Superior temporal gyrus (tissue), 1 donor: ENCODE data around the gene AZGP1.
A peak's percentile ranks its signal among the peaks of the same experiment; 100 is the strongest.
"Not testable (repeated sequence)": the region's sequence is repeated elsewhere in the genome, so short reads cannot be mapped to it uniquely, and the experiment has no call there.

Experiments
- DNase-seq: peaks from one replicate; pipeline ENCODE4 v3.0.0-alpha.2; 2016; ENCODE audit errors: extremely low spot score

The AZGP1 gene

DNA sequence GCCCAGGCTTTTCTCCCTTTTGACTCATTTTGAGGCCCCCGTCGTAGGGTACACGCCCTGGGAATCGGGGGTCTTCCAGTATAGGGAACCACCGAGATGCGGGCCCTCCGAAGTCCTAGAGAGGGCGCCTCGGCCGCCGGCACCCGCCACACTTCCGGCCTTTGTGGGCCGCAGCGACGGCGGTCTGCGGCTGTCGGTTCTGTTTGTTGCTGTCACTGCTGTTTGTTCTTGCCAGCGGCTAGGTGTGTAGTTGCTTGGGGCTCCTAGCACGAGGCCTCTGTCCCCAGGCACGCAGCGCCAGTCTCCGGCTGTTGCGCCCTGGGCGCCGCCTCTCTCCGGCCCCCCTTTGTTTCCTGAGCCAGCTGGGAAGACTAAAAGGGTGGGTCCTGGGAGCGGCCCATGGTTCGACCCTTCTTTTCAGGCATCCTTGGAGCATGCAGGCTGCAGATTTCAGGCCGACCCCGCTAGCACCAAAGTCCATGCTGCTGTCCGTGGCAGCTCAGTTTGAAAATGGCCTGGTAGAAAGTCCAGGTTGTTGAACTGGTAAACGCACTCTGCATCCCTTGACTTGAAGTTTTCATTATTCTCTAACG, 21.8 kb upstream of the AZGP1 start:
- peak; percentile 40 for DNase-seq

DNA sequence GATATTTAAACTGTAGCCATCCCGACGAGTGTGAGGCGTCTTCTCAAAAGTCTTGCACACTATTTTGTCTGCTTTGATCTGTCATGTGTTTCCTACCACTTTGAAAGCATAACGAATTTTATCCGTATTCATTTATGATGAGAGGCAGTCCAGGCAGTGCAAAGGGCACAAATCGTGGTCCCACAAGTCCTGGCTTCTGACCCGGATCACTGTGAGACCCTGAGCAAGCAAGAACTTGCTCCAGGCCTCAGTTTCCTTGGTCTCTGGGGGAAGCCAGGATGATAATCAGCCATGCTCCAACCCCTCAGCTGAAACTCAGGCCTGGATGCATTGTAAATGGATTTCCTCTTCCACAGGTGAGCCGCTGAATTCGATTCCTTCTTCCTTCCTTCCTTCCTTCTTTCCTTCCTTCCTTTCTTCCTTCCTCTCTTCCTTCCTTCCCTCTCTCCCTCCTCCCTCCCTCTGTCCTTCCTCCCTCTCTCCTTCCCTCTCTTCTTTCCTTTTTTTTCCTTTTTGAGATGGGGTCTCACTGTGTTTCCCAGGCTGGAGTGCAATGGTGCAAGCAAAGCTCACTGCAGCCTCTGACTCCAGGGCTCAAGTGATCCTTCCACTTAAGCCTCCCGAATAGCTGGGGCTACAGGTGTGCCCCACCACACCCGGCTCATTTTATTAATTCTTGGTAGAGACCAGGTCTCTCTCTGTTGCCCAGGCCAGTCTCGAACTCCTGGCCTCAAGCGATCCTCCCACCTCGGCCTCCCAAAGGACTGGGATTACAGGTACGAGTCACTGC, 21.1 kb upstream of the AZGP1 start:
- DNase-seq: no peak

DNA sequence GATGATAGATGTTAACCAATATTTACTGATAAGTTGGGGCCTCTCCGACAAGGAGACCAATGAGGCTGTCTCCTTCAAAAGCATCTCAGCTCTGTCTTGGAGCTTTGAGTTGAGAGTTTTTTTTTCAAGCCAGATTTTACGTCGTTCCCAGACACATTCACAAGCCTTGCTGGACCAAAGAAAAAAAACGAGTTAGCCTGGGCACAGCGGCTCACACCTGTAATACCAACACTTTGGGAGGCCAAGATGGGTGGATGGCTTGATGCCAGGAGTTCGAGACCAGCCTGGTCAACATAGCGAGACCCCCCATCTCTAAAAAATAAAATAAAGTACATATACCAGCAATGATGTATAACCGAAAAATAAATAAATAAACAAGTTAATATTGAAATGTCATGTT, 19.0 kb upstream of the AZGP1 start:
- DNase-seq: no peak

- DNase-seq: no peak
These were observed 16.7 kb upstream of the AZGP1 start for GRCh38 chr7:99992330-99993038.

DNA sequence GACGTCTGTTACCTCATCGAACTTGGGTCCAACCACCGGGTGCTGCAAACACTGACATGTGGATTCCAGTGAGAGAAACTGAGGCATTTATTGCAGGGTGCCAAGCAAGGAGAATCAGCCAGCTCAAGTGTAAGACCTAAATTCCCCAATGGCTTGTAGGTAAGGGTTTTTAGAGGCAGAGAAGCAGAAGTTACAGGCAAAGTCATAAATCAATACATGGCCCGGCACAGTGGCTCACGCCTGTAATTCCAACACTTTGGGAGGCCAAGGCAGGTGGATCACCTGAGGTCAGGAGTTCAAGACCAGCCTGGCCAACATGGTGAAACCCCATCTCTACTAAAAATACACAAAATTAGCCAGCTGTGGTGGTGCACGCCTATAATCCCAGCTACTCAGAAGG, 15.7 kb upstream of the AZGP1 start:
- DNase-seq: not testable (repeated sequence)

- DNase-seq: no peak
These were observed 14.6 kb upstream of the AZGP1 start for GRCh38 chr7:99990460-99990852.

- DNase-seq: no peak
These were observed 12.0 kb upstream of the AZGP1 start for GRCh38 chr7:99987846-99988245.

- not testable (repeated sequence) for DNase-seq
These were observed 11.5 kb upstream of the AZGP1 start for GRCh38 chr7:99987306-99987705.

- DNase-seq: no peak
These were observed 8.8 kb upstream of the AZGP1 start for GRCh38 chr7:99984593-99984992.

- DNase-seq: not testable (repeated sequence)
These were observed 5.2 kb upstream of the AZGP1 start for GRCh38 chr7:99981066-99981465.

DNA sequence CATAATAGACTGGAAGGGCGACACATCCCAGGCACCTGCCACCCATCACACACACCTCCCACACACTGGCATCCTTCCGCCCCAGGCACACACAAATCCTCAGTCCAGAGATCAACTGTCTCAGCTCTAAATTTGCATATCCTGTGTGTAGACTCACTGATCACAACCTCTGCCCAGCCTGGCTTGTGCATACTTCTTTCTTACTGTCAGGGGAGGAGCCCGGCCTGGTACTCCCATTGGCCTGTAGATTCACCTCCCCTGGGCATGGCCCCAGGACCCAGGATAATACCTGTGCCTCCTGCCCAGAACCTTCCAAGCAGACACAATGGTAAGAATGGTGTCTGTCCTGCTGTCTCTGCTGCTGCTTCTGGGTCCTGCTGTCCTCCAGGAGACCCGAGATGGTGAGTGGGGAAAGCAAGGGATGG, 4.6 kb upstream of the AZGP1 start:
- not testable (repeated sequence) for DNase-seq

GRCh38 chr7:99979814-99980225, 4.0 kb upstream of the AZGP1 start:
- DNase-seq: peak; percentile 67

- no peak for DNase-seq
These were observed 795 bp upstream of the AZGP1 start for GRCh38 chr7:99976626-99977025.

DNA sequence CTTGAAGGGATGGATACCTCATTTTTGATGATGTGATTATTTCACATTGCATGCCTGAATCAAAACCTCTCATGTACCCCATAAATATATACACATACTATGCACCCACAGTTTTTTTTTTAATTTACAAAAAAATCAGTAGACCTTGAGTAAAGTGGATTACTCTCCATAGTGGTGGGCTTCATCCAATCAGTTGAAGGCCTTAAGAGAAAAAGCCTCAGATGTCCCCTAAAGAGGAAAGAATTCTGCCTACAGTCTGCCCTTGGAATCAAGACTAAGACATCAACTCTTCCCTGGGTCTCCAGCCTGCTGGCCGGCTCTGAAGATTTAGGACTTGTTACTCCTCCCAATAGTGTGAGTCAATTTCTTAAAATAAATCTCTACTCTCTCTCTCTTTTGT, 1.1 kb downstream of the AZGP1 start:
- DNase-seq: peak; percentile 8

GRCh38 chr7:99973817-99974216, 2.0 kb downstream of the AZGP1 start:
- not testable (repeated sequence) for DNase-seq

- no peak for DNase-seq
These were observed 4.6 kb downstream of the AZGP1 start for GRCh38 chr7:99971242-99971641.

DNA sequence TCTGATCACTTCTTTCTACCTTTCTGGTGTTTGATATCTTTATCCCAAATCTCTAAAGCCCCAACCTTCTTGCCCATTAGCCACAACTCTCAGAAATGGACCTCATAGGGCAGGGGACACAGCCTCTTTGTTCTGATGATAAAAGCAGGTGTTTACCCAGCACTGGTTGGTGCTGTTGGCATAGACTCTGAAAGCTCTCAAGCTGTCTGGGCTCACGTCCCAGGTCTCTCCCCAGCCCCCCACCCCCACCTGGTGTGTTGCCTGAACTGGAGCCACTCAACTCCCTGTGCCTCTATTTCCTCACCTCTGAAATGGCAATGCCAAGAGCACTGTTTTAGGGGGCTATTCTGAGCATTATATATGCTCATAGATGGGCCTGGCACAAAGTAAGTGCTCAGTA, 6.0 kb downstream of the AZGP1 start:
- DNase-seq: not testable (repeated sequence)

GRCh38 chr7:99969298-99969697, 6.5 kb downstream of the AZGP1 start:
- no peak for DNase-seq

DNA sequence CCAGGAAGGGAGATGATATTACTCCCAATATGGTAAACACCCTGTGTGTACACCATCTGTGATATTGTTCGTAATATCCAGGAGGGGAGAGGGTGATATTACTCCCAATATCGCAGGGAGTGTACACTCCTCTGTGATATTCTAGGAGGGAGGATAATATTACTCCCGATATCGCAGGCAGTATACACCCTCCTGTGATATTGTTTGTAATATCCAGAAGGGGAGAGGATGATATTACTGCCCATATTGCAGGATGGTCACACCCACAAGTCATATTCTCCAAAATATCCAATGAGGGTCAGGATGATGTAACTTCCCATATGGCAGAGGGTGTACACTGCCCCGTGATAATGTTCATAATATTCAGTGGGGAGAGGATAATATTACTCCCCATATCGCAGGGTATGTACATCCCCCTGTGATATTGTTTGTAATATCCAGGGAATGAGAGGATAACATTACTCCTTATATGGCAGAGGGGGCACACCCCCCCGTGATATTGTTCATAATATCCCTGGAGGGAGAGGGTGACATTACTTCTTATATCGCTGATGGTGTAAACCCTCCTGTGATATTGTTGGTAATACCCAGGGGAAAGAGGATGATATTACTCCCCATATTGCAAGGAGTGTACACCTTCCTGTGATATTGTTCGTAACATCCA, 17.1 kb downstream of the AZGP1 start:
- no peak for DNase-seq

DNA sequence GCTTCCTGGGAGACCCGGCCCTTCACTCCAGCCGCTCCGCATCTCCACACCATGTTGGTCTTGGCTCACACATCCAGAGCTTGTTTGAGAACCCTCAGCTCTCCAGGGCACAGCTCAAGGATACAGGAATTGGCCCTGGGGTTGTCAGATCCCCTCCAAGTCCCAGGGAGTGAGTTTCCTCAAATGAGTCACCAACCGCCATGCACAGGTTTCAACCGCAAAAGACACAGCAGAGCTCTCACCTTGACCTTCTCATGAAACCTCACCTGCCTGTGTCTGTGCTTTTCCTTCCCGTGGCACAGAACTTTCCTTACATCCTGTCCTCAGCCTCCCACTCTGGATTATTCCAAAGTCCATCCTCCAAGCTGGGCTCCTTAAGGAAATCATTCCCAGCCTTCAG, 20.6 kb downstream of the AZGP1 start:
- no peak for DNase-seq

- not testable (repeated sequence) for DNase-seq
These were observed 21.2 kb downstream of the AZGP1 start for GRCh38 chr7:99954643-99955042.

DNA sequence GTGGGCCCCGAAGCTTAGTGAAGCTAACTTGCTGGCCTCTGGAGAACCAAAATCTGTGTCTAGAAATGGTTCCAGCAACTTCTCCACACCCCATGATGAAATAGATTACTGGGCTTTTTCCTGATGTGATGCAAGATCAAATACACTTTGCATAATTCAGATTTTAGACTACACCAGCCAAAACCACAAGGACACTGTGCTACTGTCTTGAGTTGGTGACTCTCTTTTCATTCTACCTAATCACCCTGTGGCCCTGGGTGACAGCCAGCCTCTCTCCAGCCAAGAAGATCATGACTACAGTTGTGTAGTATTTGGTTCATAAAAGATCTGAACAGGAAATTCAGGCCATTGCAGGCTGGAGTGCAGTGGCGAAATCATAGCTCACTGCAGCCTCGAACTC, 22.2 kb downstream of the AZGP1 start:
- DNase-seq: no peak
